HuH-7.5 (cell line): ENCODE measurements around the gene TMA7.

Source experiments
- DNase-seq: peaks from one replicate; pipeline ENCODE4 v3.0.0; 2011; ENCODE audit warnings: low spot score

Gene TMA7

DNA sequence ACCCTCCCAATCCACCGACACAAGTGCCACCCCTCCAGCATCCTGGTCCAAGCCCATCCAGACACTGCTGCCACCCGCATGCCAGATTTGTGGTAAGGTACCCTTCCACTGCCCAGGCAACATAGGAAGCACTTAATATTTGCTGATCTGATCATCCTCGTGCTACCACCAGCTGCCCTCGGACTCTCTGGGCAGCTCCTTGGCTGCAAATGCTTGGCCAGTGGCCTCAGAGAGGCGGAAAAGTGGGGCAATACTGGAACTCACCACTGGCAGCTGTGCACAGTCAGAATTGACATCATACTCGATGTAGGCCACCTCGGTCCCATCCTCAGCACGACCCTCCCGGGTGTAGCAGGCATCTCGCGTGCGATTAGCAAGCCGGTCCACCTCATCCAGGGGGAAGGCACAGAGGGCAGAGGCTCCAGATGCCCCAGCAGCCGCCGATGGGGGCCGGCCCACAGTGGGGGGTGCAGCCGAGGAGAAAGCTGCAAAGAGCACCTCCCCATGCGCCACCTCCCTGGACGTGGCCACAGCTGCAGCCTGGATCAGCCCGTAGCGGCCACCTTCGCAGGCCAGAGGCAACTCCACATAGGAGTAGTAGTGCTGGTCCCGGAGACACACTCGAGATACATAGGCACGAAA is 16.7 kb upstream of the TMA7 start:
- DNase-seq = no peak

- DNase-seq = no peak
Observed at GRCh38 chr3:48423883-48424695, 16.0 kb upstream of the TMA7 start.

DNA sequence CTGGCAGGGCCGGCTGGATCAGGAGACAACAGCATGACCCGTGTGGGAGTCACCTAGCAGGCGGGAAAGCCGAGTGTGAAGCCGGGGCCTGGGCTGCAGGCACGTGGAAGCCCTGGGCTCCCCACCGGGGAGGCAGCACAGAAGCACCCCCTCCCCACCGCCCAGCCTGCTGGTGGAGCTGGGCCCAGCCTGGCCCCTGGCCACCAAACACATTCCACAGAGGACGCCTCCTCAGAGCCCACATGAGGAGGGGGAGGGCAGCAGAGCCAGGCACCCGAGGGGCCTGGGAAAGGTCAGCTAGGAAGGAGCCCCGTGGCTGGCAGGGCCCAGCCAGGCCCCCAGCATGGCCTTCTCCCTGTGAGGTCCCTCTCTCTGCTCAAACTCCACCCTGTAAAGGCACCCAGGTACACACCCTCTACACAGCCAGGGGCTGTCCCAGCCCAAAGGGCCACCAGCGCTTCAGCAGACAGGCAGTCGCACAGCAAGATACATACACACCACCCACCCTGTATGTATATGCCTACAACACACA is 14.7 kb upstream of the TMA7 start:
- no peak for DNase-seq

- DNase-seq = no peak
Observed at GRCh38 chr3:48426401-48426909, 13.6 kb upstream of the TMA7 start.

GRCh38 chr3:48426944-48427629 is 13.0 kb upstream of the TMA7 start:
- DNase-seq = no peak

DNA sequence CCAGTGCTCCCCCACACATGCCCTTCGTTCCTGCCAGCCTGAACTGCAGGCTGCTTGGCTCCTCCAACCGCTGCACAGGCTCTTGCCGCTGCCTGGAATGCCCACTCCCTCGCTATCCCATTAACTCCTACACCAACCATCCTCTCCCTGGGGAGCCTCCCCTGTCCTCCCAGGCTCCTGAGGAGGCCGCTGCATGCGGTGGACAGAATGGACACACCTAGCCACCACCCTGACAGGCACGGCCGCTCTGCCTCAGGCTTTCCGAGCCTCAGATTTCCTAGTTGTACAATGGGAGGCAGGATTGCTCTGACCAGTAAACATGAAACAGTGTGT is 12.5 kb upstream of the TMA7 start:
- DNase-seq = no peak

- DNase-seq = no peak
Observed at GRCh38 chr3:48428088-48428571, 11.9 kb upstream of the TMA7 start.

DNA sequence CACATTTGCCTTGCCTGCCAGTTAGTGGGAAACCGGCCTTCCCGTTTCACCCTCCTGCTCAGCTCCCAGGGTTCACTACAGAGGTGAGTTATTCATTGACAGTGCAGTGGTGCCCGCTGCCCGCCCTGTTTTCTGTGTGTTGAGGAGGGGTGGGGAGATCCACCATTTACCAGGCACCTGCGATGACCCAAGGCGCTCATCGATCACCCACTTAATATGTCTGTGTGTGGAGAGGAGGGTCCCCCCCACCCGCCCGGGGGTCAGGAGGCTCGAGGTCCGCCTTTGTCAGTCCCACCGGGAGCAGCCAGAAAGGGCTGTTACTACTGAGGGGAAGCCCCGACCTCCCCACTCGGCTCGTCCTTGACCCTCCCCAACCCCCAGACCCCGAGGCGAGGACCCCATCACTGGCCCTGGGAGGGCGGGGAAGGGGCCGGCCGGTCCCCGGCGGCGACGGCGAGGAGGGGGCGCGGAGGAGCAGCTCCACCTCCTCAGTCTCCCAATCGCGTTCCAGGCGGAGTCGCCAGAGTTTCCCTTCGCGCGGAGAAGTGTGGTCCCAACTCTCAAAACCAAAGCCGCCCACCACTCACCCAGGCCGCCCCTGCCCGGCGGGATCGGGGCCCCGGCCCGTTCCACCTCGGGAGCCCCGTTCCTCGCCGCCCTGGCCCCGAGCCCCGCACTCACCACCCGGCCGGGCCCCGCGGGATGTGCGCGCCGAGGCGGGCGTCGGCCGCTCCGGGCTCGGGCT is 11.3 kb upstream of the TMA7 start:
- peak; percentile 100 for DNase-seq

DNA sequence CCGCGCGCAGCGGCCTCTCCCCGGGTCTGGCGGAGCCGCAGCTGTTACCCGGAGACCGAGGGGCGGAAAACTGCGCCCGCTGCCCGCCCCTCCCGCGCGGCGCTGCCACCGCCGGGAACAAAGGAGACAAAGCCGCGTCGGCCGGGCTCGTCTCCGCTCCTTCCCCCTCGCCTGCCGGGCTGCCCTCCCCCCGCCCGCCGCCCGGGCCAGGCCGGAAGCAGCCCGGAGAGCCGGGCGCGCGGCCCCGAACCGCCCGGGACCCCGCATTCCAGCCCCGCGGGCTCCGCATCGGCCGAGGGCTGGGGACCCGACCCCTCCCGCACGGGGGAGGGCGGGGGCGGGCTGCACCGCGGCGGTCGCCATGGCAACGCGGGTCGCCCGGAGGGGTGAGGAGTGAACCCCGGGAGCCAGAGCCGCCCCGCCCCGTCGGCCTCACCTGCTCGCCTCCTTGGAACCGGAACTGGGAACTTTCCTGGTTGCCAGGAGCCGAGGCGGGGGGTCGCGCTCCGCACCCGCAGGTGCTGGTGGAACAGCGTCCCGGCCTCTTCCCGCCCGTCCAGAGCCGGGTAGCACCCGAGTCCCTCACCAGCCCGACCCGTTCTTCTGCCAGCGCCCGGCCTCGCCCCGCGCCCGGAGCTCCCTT is 10.6 kb upstream of the TMA7 start:
- DNase-seq = peak; percentile 84

GRCh38 chr3:48429960-48430707 is 9.9 kb upstream of the TMA7 start, which contains the start of gene PLXNB1:
PLXNB1 (minus strand) TSS chr3:48430086; CDS start chr3:48424611, 5,475 bp downstream.
- peak; percentile 95 for DNase-seq

DNA sequence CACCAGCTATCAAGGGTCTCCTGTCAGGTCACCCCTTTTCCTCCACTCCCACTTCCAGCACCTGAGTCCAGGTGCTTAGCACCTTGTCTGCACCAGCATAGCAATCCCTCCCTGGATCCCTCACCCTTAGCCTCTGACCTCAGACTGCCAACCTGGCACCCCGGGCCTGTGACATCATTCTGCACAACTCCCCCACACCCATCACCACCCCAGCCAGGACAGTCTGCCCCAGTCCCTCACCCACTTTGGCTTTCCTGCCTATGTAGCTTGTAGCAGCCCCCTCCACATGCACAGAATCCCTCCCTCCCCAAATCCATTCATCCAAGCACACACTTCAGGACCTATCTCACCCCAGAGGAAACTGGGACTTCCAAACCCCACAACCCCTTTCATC is 9.4 kb upstream of the TMA7 start:
- no peak for DNase-seq

DNA sequence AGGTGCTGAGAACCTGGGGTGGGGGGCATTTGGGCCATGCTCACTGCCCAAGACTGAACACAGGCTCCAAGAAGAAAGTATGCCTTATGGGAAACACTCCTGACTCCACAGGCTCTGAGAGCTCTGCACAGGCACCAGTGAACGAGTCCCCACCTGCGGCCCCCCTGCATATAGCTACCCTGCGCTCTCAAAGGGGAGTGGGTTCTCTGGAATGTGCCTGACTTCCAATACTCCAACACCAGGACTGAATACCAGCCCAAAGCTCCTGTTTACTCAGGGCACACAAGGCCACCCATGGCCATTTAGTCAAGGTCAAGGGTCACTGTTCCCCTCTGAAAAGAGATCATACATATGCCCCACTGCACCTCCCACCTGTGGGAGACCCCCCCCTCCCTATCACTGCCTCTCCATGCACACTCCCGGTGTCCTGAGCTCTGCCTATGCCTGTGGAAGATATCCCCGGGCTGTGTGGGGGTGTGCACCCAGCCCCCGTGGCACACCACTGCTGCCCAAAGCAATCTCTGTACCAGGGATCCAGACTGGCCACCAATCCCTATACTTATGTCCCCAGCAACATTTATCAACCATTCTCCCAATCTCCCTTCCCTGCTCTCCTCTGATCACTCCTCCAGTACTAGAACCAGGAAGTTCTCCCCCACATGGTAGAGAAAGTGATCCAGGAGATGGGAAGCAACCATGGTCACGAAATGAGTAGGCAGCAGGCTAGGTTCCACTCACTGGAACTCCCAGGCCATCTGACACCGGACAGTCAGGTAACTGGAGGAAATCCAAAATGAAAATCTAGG is 8.6 kb upstream of the TMA7 start:
- peak; percentile 25 for DNase-seq

- peak; percentile 29 for DNase-seq
Observed at GRCh38 chr3:48432411-48433371, 7.4 kb upstream of the TMA7 start.

DNA sequence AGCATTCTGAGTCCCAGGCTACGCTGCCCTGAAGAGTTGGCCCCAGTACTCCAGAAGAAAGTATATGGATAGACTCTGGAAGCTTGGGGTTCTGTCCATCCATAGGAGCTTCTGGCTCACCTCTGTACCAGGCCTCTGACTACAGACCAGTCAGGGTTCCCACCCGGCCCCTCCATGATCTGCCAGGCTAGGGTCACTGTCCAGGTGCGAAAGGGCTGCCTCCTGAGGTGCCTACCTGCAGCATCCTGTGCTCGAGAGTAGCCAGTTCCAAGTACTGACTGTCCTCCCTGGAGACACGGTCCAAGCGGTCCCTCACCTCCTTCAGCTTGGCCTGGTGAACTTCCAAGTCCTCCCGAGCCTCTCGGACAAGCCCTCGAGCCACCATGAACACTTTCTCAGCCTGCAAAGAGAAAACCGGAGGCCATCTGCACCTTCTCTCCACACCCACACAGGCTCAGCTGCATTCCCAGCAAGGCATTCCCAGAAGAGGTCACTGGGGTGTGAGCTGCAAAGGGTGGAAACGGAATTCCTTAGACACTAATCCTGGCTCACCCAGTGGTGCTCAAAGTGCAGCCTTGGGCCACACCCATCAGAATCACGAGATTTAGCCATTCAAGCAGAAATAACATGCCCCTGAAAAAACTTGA is 6.5 kb upstream of the TMA7 start:
- DNase-seq = no peak

GRCh38 chr3:48434591-48435222 is 5.3 kb upstream of the TMA7 start:
- DNase-seq = no peak

GRCh38 chr3:48435223-48435595 is 4.8 kb upstream of the TMA7 start:
- no peak for DNase-seq

DNA sequence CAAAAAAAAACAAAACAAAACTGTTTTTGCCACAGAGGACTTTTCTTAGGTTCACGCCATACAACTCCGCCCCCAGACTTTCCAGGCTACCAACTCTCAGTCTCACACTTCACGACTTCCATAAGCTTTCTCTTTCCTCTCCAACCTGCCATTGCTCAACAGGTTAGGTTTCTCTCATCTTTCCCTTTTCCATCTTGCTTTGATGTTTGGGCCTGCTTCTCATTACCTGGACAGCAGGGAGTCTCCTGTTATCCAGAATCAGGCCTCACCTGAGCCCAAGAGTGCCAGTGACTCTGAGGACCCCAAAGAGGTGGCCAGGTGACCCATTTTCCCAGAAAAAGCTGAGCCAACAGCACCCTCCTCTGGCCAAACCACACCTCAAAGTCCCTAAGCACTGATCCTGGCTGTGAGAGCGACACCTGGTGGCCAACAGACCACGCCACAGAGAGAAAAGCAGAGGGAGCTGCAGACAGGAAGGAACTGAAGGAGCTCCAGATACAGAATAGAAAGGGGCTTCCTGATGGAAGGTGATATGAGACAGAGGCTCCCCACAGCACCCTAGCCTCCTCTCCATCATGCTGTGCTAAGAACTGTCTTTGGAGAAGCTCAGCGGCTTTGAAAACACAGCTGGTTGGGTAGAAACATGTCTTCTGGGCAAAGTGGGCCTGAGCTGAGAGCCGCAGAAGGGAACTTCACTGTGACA is 4.1 kb upstream of the TMA7 start:
- DNase-seq = peak; percentile 94
